HG03196 (cell line): ENCODE results near the gene ZNF419.
A peak's percentile ranks its signal among the peaks of the same experiment; 100 is the strongest.
"Not testable (repeated sequence)": the region's sequence is repeated elsewhere in the genome, so short reads cannot be mapped to it uniquely, and the experiment has no call there.

Experiments used
- ATAC-seq: cut with Tn5 transposase; IDR thresholded peaks from one replicate; pipeline ENCODE4 v1.9.1; 2021; ENCODE audit not compliant: unreplicated experiment

ZNF419 gene

DNA sequence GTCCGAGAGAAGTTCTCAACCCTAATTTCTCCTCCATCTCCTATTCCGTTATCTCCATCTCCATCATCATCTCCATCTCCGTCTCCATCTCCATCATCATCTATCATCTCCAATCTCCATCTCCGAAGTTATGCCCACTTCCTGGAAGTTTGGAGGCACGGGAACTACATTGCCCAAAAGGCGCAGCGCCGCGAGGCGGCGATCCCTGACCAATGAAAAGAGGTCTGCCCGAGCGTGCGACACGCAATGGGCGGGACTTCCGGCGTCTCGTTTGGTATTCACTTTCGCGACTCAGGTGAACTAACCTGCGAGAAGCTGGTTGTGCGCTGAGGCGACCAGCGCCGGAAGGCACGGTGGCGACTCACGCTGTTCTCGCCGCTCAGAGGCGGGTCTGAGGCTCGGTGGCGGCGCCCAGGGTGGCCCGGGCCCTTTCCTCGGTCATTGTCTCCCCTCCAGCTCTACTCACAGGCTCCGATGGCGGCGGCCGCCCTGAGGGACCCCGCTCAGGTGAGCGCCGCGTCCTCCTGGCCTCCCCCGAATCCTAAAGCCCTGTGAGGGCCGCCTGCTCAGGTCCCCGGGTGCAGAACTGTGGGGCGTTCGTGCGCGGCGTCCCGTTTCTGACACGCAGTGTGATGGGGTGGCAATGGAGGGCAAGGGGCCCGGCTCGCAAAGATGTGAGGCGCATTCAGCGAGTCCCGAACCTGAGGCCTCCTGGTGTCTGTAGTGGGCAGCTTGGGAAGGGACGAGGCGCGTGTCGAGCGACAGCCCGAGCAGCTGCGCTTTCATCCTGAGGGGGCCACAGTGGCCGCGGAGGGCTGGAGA is at the start of gene ZNF419:
Gene ZNF419, plus strand, starts transcription at position 274 of the 822 bp plus-strand sequence. Its CDS starts 201 bp downstream, at position 475.
- ATAC-seq, result peak; percentile 95

DNA sequence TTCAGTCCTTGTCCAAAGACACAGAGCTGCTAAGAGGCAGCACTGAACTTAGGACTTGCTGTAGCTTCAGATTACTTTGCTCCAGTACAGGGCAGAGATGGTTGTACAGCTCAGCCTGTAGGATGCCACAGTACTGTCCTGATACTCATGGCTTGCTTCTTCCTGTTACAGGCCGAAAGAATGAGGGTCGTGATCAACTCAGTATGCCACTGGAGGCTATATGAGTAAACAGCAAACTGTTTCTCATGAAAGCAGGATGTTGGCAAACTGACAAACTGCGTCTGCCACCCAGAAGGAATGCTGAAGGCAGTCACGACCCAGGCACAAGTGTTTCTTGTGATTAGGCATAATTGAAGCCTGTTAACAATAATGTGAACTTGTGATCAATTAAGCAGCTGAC is 49.6 kb upstream of the ZNF419 start:
- no peak for ATAC-seq

DNA sequence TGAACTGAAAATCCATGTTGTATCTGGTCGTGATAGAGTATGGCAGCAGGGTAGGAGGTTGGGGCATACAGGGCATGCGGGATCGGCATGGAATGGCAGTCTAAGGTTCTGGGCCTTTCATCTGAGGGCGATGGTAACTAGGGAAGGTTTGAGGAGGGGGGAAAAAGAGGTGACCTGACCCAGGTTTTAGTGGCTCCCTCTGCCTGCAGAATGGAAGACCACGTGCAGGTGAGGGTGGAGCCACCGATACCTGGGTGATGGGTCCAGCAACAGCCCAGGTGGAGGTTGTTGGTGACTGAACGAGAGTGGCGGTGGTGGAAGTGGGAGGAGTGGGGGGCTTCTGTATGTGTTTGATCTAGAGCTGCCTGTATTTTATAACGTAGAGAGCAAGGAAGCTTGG is 48.6 kb upstream of the ZNF419 start:
- no peak for ATAC-seq

DNA sequence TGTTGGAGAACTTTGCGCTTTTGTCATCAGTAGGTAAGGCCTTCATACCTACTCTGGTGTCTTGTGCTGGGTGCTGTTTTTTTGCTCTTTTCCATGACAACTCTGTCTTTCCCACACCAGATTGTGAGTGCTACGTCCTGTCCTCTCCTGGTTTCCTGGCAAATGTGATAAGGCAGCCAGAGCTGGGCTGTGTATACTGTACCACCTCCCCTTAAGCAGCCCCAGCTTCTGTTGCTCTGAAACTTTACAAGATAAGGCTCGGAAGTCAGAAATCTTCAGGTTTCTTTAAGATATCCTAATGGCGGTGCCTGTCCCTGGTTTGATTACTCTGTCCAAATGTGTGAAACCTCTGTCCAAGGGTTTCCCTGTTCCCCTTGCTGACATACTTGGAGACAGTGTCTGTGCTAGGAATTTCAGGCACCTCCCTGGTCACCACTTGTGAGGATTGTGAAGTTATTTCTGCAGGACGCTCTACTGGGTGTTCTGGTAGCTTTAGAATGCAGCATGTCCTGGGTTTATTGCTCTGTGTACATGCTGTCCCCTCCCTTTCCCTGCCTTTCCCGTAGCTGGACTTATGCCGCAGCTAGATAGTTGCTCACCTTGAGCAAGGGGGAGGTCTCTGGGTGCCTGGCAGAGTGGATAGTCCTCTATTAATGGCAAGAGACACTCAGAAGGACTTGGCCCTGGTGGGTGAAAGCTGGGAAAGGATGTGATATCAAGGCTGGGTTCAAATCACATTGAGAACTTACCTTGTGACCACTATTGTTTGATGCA is 45.4 kb upstream of the ZNF419 start:
- no peak for ATAC-seq

DNA sequence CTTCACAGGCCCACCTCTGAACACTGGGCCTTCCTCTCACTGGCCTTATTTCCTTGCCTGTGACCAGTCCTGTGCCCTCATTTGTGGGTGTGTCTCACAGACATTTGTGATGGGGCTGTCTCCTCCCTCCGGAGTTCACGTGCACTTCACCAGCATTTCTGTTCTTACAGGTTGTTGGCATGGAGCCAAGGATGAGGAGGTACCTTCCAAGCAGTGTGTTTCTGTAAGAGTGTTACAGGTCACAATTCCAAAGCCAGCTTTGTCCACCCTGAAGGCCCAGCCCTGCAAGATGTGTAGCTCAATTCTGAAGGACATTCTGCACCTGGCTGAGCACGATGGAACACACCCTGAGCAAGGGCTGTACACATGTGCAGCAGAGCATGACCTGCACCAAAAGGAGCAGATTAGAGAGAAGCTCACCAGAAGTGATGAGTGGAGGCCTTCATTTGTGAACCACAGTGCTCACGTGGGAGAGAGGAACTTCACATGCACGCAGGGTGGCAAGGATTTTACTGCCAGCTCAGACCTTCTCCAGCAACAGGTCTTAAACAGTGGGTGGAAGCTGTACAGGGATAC is 44.3 kb upstream of the ZNF419 start:
- ATAC-seq, result no peak

DNA sequence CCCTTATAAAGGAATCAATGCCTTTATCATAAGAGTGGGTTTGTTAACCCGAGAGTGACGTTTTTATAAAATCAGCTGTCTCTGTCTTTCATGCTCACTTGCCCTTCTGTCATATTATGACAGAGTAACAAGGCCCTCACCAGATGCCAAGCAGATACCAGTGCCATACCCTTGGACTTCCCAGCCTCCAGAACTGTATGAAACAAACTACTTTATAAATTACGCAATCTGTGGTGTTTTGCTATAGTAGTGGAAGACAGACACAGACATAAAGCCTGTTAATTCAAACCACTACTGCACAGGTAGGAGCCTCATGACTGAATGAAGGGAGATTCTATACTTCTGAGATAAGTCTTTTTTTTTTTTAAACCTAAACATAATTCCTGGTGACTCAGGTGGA is 35.2 kb upstream of the ZNF419 start:
- ATAC-seq, result no peak

DNA sequence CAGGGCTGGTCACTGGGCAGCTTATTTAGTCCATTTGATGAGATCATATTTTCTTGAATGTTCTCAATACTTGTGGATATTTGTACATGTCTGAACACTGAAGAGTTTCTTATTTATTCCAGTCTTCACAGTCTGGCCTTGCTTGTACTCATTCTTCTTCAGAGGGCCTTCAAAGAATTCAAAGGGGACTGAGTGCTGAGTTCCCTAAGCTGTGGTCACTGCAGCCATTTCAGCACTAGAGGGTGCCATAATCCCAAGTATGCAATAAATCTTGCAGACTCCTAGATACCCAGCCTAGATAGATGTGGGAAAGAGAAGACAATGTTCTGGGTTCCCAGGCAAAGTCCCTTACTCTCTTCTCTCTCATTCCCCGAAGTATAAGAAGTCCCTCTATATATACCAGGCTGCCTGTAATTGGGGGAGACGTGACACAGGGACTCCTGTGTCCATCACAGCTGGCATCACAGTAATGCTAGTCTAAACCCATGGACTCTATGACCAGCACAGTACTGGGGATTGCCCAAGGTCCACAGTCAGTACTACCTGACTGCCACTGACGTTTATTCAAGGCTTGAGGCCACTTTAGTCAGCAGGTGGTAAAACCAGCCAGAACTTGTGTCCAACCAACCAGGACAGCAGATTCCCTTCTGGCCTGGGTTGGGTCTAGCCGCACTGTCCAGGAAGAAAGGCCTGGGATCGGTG is 21.7 kb upstream of the ZNF419 start:
- no peak for ATAC-seq

DNA sequence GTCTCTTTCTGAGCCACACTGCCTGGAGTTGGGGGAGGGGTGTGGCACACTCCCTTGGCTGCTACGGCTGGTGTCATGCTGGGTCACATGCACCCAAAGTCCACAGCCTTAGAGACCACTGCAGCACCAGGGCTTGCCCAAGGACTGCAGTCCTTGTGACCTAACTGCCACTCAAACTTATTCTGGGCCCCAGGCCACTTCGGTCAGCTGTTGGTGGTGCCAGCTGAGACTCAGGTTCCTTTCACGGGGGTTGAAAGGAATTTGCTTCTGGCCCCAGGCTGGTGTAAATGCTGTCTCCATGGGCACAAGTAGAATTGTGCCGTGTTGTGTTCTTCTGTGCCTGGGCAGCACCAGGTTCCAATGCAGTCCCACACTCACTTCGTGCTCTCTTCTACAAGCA is 21.1 kb upstream of the ZNF419 start:
- no peak for ATAC-seq

DNA sequence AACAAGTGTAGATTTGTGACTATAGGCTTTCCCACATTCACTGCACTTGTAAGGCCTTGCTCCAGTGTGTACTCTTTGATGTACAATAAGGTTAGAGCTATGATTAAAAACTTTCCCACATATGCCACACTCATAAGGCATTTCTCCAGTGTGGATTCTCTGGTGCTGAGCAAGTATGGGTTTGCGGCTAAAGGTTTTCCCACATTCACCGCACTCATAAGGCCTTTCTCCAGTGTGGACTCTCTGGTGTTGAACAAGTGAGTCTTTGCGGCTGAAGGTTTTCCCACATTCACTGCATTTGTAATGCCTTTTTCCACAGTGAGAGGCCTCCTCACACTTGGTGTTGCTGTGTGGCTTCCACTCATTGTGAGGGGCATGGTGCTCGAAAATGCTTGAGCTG is 13.9 kb upstream of the ZNF419 start:
- no peak for ATAC-seq

DNA sequence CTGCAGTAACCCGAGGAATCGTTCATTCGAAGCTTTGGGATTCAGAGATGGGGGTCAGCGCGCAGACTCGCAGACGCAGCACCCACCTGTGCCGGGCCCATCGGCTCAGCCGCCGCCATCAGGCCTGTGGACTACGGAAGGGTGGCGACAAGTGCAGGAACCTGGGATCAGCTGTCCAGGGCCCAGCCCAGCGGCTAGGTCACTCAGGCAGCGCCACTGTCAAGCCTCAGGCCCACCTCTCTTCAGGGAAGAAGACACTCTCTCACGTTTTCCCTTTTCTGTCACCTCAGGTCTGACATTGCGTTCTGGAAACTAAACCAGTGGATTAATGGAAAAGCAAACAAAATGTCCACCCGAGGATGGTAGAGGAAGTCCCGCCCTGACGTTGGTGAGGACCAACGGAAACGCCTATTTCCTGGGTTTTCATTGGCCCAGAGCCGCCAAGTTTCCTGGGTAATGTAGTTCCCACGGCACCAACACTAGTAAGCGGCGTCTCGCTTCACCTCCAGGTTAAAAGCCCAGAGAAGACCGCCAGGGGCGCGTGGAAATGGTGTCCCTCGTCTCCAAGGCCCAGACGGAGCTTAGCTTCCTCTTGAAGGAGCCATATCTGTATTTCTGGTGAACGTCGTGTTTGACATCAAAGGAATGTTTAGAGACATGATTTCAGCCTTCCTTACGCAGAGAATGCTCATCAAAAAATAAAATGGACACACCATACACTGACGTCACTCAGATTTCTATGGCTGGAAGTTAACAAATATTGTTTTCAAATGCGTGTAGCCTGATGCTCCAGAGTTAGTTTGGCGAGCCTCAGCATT is 10.2 kb upstream of the ZNF419 start, which contains the start of gene ZNF772:
Gene ZNF772, minus strand, starts transcription at position 376 of the 818 bp plus-strand sequence. Its CDS starts 257 bp downstream, at position 119.
- ATAC-seq, result peak; percentile 93

DNA sequence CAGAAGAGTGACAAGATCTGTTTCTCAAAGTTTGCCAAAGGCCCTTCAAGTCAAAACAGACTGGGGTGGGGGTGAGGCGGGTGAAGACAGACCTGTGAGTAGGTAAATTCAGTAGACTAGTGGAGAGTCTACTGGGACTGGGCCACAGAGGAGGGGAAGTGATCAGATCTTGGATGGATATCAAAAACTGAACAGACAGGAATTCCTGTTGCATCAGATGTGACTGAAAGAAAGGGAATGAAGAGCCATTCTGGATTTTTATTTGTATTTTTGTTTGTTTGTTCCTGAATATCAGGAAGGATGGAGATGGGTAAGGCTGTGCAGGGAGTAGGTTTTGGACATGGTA is 722 bp downstream of the ZNF419 start:
- ATAC-seq, result not testable (repeated sequence)

DNA sequence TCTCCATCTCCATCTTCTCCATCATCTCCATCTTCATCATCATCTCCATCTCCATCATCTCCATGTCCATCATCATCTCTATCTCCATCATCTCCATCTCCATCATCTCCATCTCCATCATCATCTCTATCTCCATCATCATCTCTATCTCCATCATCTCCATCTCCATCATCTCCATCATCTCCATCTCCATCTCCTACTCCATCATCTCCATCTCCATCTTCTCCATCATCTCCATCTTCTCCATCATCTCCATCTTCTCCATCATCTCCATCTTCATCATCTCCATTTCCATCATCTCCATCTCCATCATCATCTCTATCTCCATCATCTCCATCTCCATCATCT is 11.8 kb downstream of the ZNF419 start:
- not testable (repeated sequence) for ATAC-seq

DNA sequence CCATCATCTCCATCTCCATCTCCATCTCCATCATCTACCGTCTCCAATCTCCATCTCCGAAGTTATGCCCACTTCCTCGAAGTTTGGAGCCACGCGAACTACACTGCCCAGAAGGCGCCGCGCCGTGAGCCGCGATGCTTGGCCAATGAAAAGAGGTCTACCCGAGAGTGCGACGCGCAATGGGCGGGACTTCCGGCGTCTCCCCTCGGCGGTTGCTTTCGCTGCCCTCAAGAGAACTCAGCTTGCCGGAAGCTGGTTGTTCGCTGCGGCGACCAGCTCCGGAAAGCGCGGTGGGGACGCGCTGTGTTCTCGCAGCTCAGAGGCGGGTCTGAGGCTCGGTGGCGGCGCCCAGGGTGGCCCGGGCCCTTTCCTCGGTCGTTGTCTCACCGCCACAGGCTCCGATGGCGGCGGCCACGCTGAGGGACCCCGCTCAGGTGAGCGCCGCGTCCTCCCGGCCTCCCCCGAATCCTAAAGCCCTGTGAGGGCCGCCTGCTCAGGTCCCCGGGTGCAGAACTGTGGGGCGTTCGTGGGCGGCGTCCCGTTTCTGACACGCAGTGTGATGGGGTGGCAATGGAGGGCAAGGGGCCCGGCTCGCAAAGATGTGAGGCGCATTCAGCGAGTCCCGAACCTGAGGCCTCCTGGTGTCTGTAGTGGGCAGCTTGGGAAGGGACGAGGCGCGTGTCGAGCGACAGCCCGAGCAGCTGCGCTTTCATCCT is 12.3 kb downstream of the ZNF419 start, which contains the start of gene ZNF773:
Gene ZNF773, plus strand, starts transcription at position 259 of the 716 bp plus-strand sequence. Its CDS starts 143 bp downstream, at position 402.
- peak; percentile 97 for ATAC-seq

DNA sequence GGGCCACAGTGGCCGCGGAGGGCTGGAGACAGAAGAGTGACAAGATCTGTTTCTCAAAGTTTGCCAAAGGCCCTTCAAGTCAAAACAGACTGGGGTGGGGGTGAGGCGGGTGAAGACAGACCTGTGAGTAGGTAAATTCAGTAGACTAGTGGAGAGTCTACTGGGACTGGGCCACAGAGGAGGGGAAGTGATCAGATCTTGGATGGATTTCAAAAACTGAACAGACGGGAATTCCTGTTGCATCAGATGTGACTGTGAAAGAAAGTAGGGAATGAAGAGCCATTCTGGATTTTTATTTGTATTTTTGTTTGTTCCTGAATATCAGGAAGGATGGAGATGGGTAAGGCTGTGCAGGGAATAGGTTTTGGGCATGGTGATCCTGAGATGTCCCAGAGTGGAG is 12.8 kb downstream of the ZNF419 start:
- not testable (repeated sequence) for ATAC-seq

DNA sequence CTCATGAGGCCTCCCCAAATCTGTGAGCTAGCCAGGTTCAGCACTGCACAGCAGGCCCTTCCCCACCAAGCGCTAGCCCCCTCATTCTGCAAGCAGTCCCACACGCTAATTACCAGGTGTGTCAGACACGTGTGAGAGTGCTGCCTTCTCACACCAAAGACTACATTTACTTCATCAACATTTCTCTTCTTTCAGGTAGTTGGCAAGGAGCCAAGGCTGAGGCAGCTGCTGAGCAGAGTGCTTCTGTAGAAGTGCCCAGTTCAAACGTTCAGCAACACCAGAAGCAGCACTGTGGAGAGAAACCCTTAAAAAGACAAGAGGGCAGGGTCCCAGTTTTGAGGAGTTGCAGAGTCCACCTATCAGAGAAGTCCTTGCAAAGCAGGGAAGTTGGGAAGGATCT is 18.6 kb downstream of the ZNF419 start:
- no peak for ATAC-seq

DNA sequence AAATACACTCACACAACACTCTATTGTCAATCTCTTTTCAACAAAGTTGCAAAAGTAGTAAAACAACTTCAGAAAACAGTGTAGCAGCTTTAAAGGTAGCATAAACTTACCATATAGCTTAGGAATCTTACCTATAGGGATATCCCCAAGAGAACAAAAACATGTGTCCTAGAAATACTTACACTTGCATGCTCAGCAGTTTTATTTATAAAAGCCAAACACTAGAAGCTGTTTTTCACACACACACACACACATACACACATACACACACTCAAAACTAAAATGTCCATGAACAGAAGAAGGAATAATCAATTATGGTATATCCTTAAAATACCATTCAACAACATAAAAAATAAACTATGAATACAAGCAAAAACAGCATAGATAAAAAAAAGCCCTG is 23.9 kb downstream of the ZNF419 start:
- ATAC-seq, result no peak

DNA sequence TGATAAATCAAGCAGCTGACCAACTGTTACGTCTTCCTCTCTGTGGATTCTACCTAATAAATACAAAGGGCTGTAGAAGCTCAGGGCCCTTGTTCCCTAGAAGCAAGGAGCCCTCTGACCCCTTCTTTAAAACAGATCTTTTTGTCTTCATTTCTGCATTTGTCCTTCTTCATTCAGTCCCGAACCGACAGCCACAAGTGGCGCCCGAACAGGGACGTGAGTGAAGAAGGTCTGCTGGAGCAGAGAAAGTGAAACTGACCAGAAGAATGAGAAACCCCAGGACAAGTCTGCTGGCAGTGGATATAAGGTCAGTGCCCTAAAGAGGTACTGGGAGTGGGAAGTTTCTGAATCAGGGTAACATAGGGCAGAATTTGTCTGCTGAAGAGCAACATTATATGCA is 25.3 kb downstream of the ZNF419 start:
- ATAC-seq, result no peak

DNA sequence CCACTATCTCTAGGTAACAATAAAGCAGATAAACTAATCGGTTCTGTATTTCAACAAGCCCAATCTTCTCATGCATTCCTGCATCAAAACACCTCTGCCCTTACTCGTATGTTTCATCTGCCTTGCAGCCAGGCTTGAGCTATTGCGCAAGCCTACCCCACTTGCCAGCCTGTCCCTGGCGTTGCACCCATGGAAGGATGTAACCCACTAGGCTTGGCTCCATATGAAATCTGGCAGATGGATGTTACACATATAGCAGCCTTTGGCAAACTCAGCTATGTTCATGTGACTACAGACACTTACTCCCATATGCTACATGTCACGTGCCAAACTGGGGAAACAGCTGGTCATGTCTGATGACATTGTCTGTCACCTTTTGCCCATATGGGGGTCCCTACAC is 27.7 kb downstream of the ZNF419 start:
- ATAC-seq, result no peak

DNA sequence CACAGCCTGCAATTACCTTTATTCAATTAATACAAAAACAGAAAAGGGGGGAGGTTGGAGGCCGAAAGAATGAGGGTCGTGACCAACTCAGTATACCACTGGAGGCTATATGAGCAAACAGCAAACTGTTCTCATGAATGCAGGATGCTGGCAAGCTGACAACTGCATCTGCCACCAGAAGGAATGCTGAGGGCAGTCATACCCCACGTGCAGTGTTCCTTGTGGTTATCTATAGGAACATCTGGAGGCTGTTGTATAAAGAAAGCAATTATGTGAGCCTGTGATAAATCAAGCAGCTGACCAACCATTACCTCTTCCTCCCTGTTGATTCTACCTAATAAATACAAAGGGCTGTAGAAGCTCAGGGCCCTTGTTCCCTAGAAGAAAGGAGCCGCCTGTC is 30.5 kb downstream of the ZNF419 start:
- ATAC-seq, result not testable (repeated sequence)
